ENCODE data around the gene ARHGEF5. TPM values are rescaled to one million over a fixed set of nuclear protein-coding genes. Genes with fewer than 3 reads are reported as not detected.
"Not testable (repeated sequence)": the region's sequence is repeated elsewhere in the genome, so short reads cannot be mapped to it uniquely, and the experiment has no call there.

Gene ARHGEF5
- total RNA-seq, 1 experiment from 2014 or later = 48.2 TPM

- peaks cover 28% of the 10 kb centered on the region for H3K4me1 Mint-ChIP-seq (ENCODE audit: insufficient read depth, unreplicated experiment)
- H3K27ac Mint-ChIP-seq (ENCODE audit: low read depth, unreplicated experiment) = no peak overlapping the region
- TF ChIP-seq CTCF (IDR thresholded peaks at IDR 0.05; ENCODE audit: unreplicated experiment) = no peak
- H3K4me3 Mint-ChIP-seq (ENCODE audit: unreplicated experiment) = no peak overlapping the region
- ChIA-PET CTCF (interaction anchor here (0.6 to 2.1 kb wide), 5 partner anchors 17 to 1807 kb away, joined by 3 to 10 read pairs (median 3); no protein-coding TSS in a partner anchor), POLR2A (interaction anchor here (0.5 kb wide), 1 partner anchor 1830 kb away, joined by 4 read pairs; no protein-coding TSS in a partner anchor)
- H3K36me3 Mint-ChIP-seq (ENCODE audit: insufficient read depth, unreplicated experiment) = no peaks in the 10 kb centered on the region
- no TSS peak for BruUV-seq (replicated peaks)
- no peak for DNase-seq (ENCODE audit: unreplicated experiment)
- intact Hi-C loops (cut with micrococcal nuclease) = no loop called here
- no peaks in the 10 kb centered on the region for H3K9me3 Mint-ChIP-seq (ENCODE audit: unreplicated experiment)
- H3K27me3 Mint-ChIP-seq (ENCODE audit: insufficient read depth, unreplicated experiment) = no peaks in the 10 kb centered on the region
Measured at GRCh38 chr7:144410441-144410840, 55.2 kb downstream of the ARHGEF5 start.

- BruUV-seq (replicated peaks) = no TSS peak
- ChIA-PET POLR2A (interaction anchor here (0.7 to 0.9 kb wide), 2 partner anchors 8 to 10 kb away, joined by 3 read pairs; no protein-coding TSS in a partner anchor), CTCF (interaction anchor here (0.6 to 5.8 kb wide), 3 partner anchors 23 to 39 kb away, joined by 3 to 31 read pairs (median 29); no protein-coding TSS in a partner anchor)
- Mint-ChIP-seq H3K4me3 (ENCODE audit: unreplicated experiment) (no peak overlapping the region), H3K27ac (ENCODE audit: low read depth, unreplicated experiment) (no peak overlapping the region), H3K9me3 (ENCODE audit: unreplicated experiment) (no peaks in the 10 kb centered on the region), H3K4me1 (ENCODE audit: insufficient read depth, unreplicated experiment) (peaks cover 13% of the 10 kb centered on the region), H3K27me3 (ENCODE audit: insufficient read depth, unreplicated experiment) (no peaks in the 10 kb centered on the region), H3K36me3 (ENCODE audit: insufficient read depth, unreplicated experiment) (peaks cover 6% of the 10 kb centered on the region)
- intact Hi-C loops (cut with micrococcal nuclease) = no loop called here
- no peak for TF ChIP-seq CTCF (IDR thresholded peaks at IDR 0.05; ENCODE audit: unreplicated experiment)
- no peak for DNase-seq (ENCODE audit: unreplicated experiment)
Measured at GRCh38 chr7:144414815-144415214, 59.6 kb downstream of the ARHGEF5 start.

- H3K4me3 Mint-ChIP-seq (ENCODE audit: unreplicated experiment) = no peak overlapping the region
- H3K27me3 Mint-ChIP-seq (ENCODE audit: insufficient read depth, unreplicated experiment) = no peaks in the 10 kb centered on the region
- peaks cover 6% of the 10 kb centered on the region for H3K36me3 Mint-ChIP-seq (ENCODE audit: insufficient read depth, unreplicated experiment)
- CTCF ChIA-PET = interaction anchor here (0.6 to 5.8 kb wide), 4 partner anchors 13 to 24 kb away, joined by 3 to 31 read pairs (median 18); no protein-coding TSS in a partner anchor
- no TSS peak for BruUV-seq (replicated peaks)
- no peaks in the 10 kb centered on the region for H3K9me3 Mint-ChIP-seq (ENCODE audit: unreplicated experiment)
- H3K27ac Mint-ChIP-seq (ENCODE audit: low read depth, unreplicated experiment) = no peak overlapping the region
- intact Hi-C loops (cut with micrococcal nuclease) = no loop called here
- POLR2A ChIA-PET = interaction anchor here (0.9 to 1.0 kb wide), 2 partner anchors 11 to 24 kb away, joined by 3 read pairs; no protein-coding TSS in a partner anchor
- no peak for TF ChIP-seq CTCF (IDR thresholded peaks at IDR 0.05; ENCODE audit: unreplicated experiment)
- H3K4me1 Mint-ChIP-seq (ENCODE audit: insufficient read depth, unreplicated experiment) = peaks cover 13% of the 10 kb centered on the region
- no peak for DNase-seq (ENCODE audit: unreplicated experiment)
Measured at GRCh38 chr7:144415858-144416257, 60.7 kb downstream of the ARHGEF5 start.

GRCh38 chr7:144416341-144416740 is 61.1 kb downstream of the ARHGEF5 start:
- intact Hi-C loops (cut with micrococcal nuclease) = no loop called here
- TF ChIP-seq CTCF (IDR thresholded peaks at IDR 0.05; ENCODE audit: unreplicated experiment) = no peak
- Mint-ChIP-seq H3K27me3 (ENCODE audit: insufficient read depth, unreplicated experiment) (no peaks in the 10 kb centered on the region), H3K27ac (ENCODE audit: low read depth, unreplicated experiment) (no peak overlapping the region), H3K4me1 (ENCODE audit: insufficient read depth, unreplicated experiment) (peaks cover 13% of the 10 kb centered on the region), H3K36me3 (ENCODE audit: insufficient read depth, unreplicated experiment) (peaks cover 6% of the 10 kb centered on the region), H3K9me3 (ENCODE audit: unreplicated experiment) (no peaks in the 10 kb centered on the region), H3K4me3 (ENCODE audit: unreplicated experiment) (no peak overlapping the region)
- CTCF ChIA-PET = interaction anchor here (0.5 to 5.8 kb wide), 4 partner anchors 17 to 24 kb away, joined by 3 to 31 read pairs (median 18); no protein-coding TSS in a partner anchor
- POLR2A ChIA-PET = interaction anchor here (1.0 kb wide), 1 partner anchor 25 kb away, joined by 3 read pairs; no protein-coding TSS in a partner anchor
- BruUV-seq (replicated peaks) = no TSS peak
- DNase-seq (ENCODE audit: unreplicated experiment) = peak; percentile 22

- H3K27me3 Mint-ChIP-seq (ENCODE audit: insufficient read depth, unreplicated experiment); intact Hi-C loops (cut with micrococcal nuclease); H3K9me3 Mint-ChIP-seq (ENCODE audit: unreplicated experiment); BruUV-seq (replicated peaks); DNase-seq (ENCODE audit: unreplicated experiment); H3K4me3 Mint-ChIP-seq (ENCODE audit: unreplicated experiment); H3K36me3 Mint-ChIP-seq (ENCODE audit: insufficient read depth, unreplicated experiment); CTCF ChIA-PET; H3K27ac Mint-ChIP-seq (ENCODE audit: low read depth, unreplicated experiment); POLR2A ChIA-PET: not testable (repeated sequence)
- H3K4me1 Mint-ChIP-seq (ENCODE audit: insufficient read depth, unreplicated experiment) = peaks cover 13% of the 10 kb centered on the region
Measured at GRCh38 chr7:144418931-144419330, 63.7 kb downstream of the ARHGEF5 start.

- H3K4me1 Mint-ChIP-seq (ENCODE audit: insufficient read depth, unreplicated experiment); BruUV-seq (replicated peaks); H3K4me3 Mint-ChIP-seq (ENCODE audit: unreplicated experiment); DNase-seq (ENCODE audit: unreplicated experiment); POLR2A ChIA-PET; intact Hi-C loops (cut with micrococcal nuclease); H3K36me3 Mint-ChIP-seq (ENCODE audit: insufficient read depth, unreplicated experiment); H3K27me3 Mint-ChIP-seq (ENCODE audit: insufficient read depth, unreplicated experiment); H3K27ac Mint-ChIP-seq (ENCODE audit: low read depth, unreplicated experiment): not testable (repeated sequence)
- H3K9me3 Mint-ChIP-seq (ENCODE audit: unreplicated experiment) = peaks cover 15% of the 10 kb centered on the region
- CTCF ChIA-PET = interaction anchor here (2.9 kb wide), 1 partner anchor 10 kb away, joined by 15 read pairs; no protein-coding TSS in a partner anchor
Measured at GRCh38 chr7:144427539-144427938, 72.3 kb downstream of the ARHGEF5 start.
